ENCODE data around the gene C14orf132. TPM values are rescaled to one million over a fixed set of nuclear protein-coding genes. Genes with fewer than 3 reads are reported as not detected.

C14orf132 gene
- total and polyA plus RNA-seq, 9 of the 15 experiments (the other 6 are each of a cell fraction or from before 2014, with no cell fraction given) = not detected

DNA sequence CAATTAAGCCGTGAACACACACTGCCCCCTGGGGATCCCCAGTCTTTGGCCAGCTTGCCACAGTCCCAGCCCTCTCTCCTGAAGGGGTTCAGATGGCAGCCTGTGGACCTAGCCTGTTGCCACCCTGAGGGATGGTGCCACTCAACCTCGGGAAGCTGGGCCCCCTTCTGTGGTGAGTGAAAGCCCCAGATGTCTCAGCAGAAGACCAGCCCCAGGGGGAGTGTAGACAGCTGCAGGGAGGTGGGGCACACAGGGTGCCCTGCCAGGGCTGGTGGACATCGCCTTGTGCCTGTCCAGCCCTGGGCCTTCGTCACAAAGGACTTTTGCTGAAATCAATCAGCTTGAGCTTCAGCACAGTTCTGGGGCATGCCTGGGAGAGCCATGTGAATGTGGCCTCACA lies 32.4 kb downstream of the C14orf132 start:
- ChIA-PET CTCF (ENCODE audit: low intra/inter-chr PET ratio) (no interaction called here), POLR2A (no interaction called here)
- Histone ChIP-seq H3K4me3 (no peak overlapping the region), H3K4me1 (replicated peaks in 1 of 2; ENCODE audit: control insufficient read depth in 2 of 2, insufficient read depth in 2 of 2, low read length in 2 of 2) (no peaks in the 10 kb centered on the region), H3K9me3 (replicated peaks; ENCODE audit: control insufficient read depth, insufficient read depth, low read depth, low read length) (no peaks in the 10 kb centered on the region), H3K79me2 (ENCODE audit: control insufficient read depth, insufficient read depth, low read length) (no peaks in the 10 kb centered on the region), H3K4me2 (ENCODE audit: insufficient read depth, low read length) (no peak overlapping the region), H3K9ac (ENCODE audit: insufficient read depth in 1 of 2, low read depth in 2 of 2, low read length in 2 of 2) (no peak overlapping the region), H3K9me1 (ENCODE audit: control insufficient read depth, insufficient read depth, low read length) (no peaks in the 10 kb centered on the region), H2AFZ (ENCODE audit: low read depth, low read length) (no peak overlapping the region), H4K20me1 (replicated peaks; ENCODE audit: control insufficient read depth, insufficient read depth, low read length) (no peaks in the 10 kb centered on the region), H3K36me3 (ENCODE audit: control insufficient read depth, insufficient read depth, low read length) (no peaks in the 10 kb centered on the region), H3K27ac (ENCODE audit: extremely low read depth, low read depth, low read length) (no peak overlapping the region), H3K27me3 (ENCODE audit: control insufficient read depth in 2 of 2, insufficient read depth in 2 of 2, low read length in 2 of 2) (peaks cover 0 to 9% of the 10 kb centered on the region in 2 experiments; a peak in 1 of 5 replicates)
- no TSS peak for BruUV-seq (replicated peaks)
- WGBS (ENCODE audit: insufficient coverage, low coverage, missing lambda C conversion rate) = 0% methylated on average over 3 of the region's 4 CpGs
- DNase-seq (ENCODE audit: extremely low read depth in 1 of 4, low spot score in 3 of 4) (no peak), FAIRE-seq (no peak), ATAC-seq (no peak)
- in situ Hi-C loops (cut with MboI) (no loop called here), intact Hi-C loops (cut with micrococcal nuclease) (no loop called here)
- TF ChIP-seq, protein P1, sequence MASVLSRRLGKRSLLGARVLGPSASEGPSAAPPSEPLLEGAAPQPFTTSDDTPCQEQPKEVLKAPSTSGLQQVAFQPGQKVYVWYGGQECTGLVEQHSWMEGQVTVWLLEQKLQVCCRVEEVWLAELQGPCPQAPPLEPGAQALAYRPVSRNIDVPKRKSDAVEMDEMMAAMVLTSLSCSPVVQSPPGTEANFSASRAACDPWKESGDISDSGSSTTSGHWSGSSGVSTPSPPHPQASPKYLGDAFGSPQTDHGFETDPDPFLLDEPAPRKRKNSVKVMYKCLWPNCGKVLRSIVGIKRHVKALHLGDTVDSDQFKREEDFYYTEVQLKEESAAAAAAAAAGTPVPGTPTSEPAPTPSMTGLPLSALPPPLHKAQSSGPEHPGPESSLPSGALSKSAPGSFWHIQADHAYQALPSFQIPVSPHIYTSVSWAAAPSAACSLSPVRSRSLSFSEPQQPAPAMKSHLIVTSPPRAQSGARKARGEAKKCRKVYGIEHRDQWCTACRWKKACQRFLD (CRISPR knock-in tag; IDR thresholded peaks at IDR 0.05) = no peak
- no peak for TF ChIP-seq NCOA6 (IDR thresholded peaks at IDR 0.05)
- TF ChIP-seq PTRF (tag; IDR thresholded peaks at IDR 0.05) = no peak
- TF ChIP-seq, protein P2, sequence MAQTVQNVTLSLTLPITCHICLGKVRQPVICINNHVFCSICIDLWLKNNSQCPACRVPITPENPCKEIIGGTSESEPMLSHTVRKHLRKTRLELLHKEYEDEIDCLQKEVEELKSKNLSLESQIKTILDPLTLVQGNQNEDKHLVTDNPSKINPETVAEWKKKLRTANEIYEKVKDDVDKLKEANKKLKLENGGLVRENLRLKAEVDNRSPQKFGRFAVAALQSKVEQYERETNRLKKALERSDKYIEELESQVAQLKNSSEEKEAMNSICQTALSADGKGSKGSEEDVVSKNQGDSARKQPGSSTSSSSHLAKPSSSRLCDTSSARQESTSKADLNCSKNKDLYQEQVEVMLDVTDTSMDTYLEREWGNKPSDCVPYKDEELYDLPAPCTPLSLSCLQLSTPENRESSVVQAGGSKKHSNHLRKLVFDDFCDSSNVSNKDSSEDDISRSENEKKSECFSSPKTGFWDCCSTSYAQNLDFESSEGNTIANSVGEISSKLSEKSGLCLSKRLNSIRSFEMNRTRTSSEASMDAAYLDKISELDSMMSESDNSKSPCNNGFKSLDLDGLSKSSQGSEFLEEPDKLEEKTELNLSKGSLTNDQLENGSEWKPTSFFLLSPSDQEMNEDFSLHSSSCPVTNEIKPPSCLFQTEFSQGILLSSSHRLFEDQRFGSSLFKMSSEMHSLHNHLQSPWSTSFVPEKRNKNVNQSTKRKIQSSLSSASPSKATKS (CRISPR knock-in tag; IDR thresholded peaks at IDR 0.05) = no peak
- no peak for TF ChIP-seq HSF4 (CRISPR knock-in tag; IDR thresholded peaks at IDR 0.05; ENCODE audit: borderline replicate concordance)
- no peak for TF ChIP-seq E2F5 (CRISPR knock-in tag; IDR thresholded peaks at IDR 0.05)
- TF ChIP-seq MAZ (CRISPR knock-in tag; conservative IDR thresholded peaks at IDR 0.05 in 1 of 2, IDR thresholded peaks at IDR 0.05 in 1 of 2) = no peak
- no peak for TF ChIP-seq BCL6 (CRISPR knock-in tag; IDR thresholded peaks at IDR 0.05)
- no peak for TF ChIP-seq ZNF347 (CRISPR knock-in tag; IDR thresholded peaks at IDR 0.05; ENCODE audit: low read depth)
- TF ChIP-seq, protein P3, sequence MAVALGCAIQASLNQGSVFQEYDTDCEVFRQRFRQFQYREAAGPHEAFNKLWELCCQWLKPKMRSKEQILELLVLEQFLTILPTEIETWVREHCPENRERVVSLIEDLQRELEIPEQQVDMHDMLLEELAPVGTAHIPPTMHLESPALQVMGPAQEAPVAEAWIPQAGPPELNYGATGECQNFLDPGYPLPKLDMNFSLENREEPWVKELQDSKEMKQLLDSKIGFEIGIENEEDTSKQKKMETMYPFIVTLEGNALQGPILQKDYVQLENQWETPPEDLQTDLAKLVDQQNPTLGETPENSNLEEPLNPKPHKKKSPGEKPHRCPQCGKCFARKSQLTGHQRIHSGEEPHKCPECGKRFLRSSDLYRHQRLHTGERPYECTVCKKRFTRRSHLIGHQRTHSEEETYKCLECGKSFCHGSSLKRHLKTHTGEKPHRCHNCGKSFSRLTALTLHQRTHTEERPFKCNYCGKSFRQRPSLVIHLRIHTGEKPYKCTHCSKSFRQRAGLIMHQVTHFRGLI (CRISPR knock-in tag; IDR thresholded peaks at IDR 0.05) = no peak
- no peak for TF ChIP-seq MNT (conservative IDR thresholded peaks at IDR 0.05)
- TF ChIP-seq, protein P4, sequence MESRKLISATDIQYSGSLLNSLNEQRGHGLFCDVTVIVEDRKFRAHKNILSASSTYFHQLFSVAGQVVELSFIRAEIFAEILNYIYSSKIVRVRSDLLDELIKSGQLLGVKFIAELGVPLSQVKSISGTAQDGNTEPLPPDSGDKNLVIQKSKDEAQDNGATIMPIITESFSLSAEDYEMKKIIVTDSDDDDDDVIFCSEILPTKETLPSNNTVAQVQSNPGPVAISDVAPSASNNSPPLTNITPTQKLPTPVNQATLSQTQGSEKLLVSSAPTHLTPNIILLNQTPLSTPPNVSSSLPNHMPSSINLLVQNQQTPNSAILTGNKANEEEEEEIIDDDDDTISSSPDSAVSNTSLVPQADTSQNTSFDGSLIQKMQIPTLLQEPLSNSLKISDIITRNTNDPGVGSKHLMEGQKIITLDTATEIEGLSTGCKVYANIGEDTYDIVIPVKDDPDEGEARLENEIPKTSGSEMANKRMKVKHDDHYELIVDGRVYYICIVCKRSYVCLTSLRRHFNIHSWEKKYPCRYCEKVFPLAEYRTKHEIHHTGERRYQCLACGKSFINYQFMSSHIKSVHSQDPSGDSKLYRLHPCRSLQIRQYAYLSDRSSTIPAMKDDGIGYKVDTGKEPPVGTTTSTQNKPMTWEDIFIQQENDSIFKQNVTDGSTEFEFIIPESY (CRISPR knock-in tag; IDR thresholded peaks at IDR 0.05) = no peak
